ENCODE measurements around the gene MPND. TPM values are rescaled to one million over a fixed set of nuclear protein-coding genes. Genes with fewer than 3 reads are reported as not detected.

Gene MPND
- total RNA-seq, 1 experiment from 2014 or later: 22.6 TPM

DNA sequence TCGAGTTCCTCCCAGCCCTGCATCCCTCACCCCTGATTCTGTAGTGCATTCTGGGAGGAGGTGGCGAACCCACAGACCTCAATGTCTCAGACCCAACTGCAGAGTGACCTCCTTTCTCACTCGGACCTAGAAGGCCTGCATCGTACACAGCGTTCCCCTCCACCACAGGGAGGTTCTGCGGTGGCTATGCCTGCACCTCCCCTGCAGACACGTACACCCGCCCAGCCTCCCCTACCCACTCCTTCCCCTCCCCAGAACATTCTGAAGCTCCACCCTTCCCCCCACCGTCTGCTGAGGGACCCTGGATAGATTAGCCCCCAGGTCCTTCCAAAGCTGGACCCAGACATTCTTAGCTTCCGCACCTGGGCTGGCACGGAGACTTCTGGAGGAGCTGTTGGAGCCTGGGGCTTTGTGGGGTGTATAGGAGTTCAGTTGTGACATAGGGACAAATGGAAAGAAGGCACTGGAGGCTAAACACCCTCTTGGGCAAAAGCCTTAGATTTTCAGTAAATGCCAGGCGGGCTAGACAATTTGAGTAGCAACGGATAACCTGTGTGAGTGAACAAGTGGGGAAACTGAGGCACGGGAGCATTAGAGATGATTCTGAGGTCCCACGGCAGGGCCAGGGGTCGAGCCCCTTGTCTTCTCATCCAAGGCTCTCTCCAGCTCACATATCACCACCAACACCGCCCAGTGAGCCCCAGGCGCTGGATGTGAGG lies 39.4 kb upstream of the MPND start:
- ChIA-PET POLR2A (ENCODE audit: low non-redundant PET) (no interaction called here), CTCF (no interaction called here)
- DNase-seq (ENCODE audit: low spot score): no peak
- Histone ChIP-seq H3K4me3 (ENCODE audit: low read depth, low read length, poor library complexity, severe bottlenecking) (peak overlapping the region; percentile 46), H3K27me3 (replicated peaks; ENCODE audit: insufficient read depth, low read depth, low read length, poor library complexity) (no peaks in the 10 kb centered on the region), H3K4me1 (ENCODE audit: insufficient read depth, low read length, poor library complexity, severe bottlenecking) (no peaks in the 10 kb centered on the region), H3K9me3 (ENCODE audit: low read depth, low read length, poor library complexity, severe bottlenecking) (no peaks in the 10 kb centered on the region), H3K36me3 (ENCODE audit: insufficient read depth, low read length, poor library complexity, severe bottlenecking) (no peaks in the 10 kb centered on the region), H3K27ac (ENCODE audit: low read depth, low read length, poor library complexity, severe bottlenecking) (no peak overlapping the region)
- no peak for TF ChIP-seq EZH2 (IDR thresholded peaks at IDR 0.05; ENCODE audit: borderline replicate concordance, low read depth, low read length, poor library complexity, severe bottlenecking)
- TF ChIP-seq, protein P1, sequence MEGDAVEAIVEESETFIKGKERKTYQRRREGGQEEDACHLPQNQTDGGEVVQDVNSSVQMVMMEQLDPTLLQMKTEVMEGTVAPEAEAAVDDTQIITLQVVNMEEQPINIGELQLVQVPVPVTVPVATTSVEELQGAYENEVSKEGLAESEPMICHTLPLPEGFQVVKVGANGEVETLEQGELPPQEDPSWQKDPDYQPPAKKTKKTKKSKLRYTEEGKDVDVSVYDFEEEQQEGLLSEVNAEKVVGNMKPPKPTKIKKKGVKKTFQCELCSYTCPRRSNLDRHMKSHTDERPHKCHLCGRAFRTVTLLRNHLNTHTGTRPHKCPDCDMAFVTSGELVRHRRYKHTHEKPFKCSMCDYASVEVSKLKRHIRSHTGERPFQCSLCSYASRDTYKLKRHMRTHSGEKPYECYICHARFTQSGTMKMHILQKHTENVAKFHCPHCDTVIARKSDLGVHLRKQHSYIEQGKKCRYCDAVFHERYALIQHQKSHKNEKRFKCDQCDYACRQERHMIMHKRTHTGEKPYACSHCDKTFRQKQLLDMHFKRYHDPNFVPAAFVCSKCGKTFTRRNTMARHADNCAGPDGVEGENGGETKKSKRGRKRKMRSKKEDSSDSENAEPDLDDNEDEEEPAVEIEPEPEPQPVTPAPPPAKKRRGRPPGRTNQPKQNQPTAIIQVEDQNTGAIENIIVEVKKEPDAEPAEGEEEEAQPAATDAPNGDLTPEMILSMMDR (conservative IDR thresholded peaks at IDR 0.05; ENCODE audit: low read depth, low read length): no peak
- no TSS peak for BruUV-seq (replicated peaks)
- intact Hi-C loops (cut with micrococcal nuclease; ENCODE audit: unreplicated experiment): no loop called here

DNA sequence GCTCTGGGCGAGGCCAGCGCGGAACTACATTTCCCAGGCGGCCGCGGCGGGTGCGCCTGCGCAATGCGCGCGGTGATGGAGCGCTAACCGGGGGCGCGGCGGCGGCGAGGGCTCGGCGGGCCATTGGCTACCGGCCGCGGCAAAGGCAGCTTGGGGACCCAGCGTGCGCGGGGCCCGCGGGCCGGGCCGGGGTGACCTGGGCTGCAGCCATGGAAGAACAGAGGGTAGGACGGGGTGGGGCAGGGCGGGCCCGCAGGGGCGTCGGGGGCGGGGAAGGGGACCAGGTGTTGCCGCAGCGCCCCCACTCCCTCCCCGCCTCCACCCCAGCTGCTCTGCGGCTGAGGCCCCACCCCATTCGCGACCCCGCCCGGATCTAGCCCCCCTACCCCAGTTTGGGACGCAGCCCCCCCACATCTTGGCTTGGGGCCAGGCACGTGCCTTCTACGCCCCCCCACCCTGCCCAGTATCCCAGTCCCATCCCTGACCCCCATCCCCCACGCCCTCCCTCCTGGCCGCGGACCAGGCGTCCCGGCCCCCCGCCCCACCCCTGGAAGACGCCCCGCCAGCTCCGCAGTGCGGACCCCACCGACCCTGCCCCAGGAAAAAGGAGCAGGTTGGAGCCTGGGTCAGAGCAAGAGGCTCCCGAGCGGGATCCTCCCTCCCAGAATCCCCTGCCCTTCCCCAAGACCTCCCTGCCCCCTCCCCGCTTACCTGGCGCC lies 38.7 kb upstream of the MPND start, which contains the start of gene FSD1:
FSD1 (plus strand) TSS at position 61 of the 719 bp plus-strand sequence; CDS start at position 210, 149 bp downstream.
- Histone ChIP-seq H3K36me3 (ENCODE audit: insufficient read depth, low read length, poor library complexity, severe bottlenecking) (no peaks in the 10 kb centered on the region), H3K9me3 (ENCODE audit: low read depth, low read length, poor library complexity, severe bottlenecking) (no peaks in the 10 kb centered on the region), H3K27me3 (replicated peaks; ENCODE audit: insufficient read depth, low read depth, low read length, poor library complexity) (no peaks in the 10 kb centered on the region), H3K4me3 (ENCODE audit: low read depth, low read length, poor library complexity, severe bottlenecking) (peak within 1 kb of the TSS; percentile 46), H3K4me1 (ENCODE audit: insufficient read depth, low read length, poor library complexity, severe bottlenecking) (no peaks in the 10 kb centered on the region), H3K27ac (ENCODE audit: low read depth, low read length, poor library complexity, severe bottlenecking) (no peak within 1 kb of the TSS)
- intact Hi-C loops (cut with micrococcal nuclease; ENCODE audit: unreplicated experiment): no loop called here
- TF ChIP-seq, protein P1 (conservative IDR thresholded peaks at IDR 0.05; ENCODE audit: low read depth, low read length): no peak
- no peak for TF ChIP-seq EZH2 (IDR thresholded peaks at IDR 0.05; ENCODE audit: borderline replicate concordance, low read depth, low read length, poor library complexity, severe bottlenecking)
- POLR2A ChIA-PET (ENCODE audit: low non-redundant PET): no interaction called here
- no TSS peak for BruUV-seq (replicated peaks)
- peak; percentile 86 for DNase-seq (ENCODE audit: low spot score)
- CTCF ChIA-PET: no interaction called here

DNA sequence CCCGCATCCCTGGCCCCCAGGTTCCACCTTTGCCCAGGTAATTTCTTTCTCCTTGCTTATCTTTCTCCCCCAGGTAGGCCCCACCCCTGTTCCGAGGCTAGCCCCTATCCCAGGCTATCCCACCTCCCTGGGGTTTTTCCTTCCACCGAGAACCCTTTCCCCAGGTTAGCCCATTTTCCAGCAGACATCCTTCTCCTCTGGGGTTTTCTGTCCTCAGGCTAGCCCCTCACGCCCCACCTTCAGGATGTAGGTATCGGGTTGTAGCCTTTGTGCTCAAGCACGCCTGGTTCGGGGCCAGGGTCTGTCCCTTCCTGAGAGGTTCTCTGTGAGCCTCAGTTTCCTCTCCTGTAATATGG lies 38.1 kb upstream of the MPND start:
- H3K4me1 ChIP-seq (ENCODE audit: insufficient read depth, low read length, poor library complexity, severe bottlenecking): no peaks in the 10 kb centered on the region
- H3K36me3 ChIP-seq (ENCODE audit: insufficient read depth, low read length, poor library complexity, severe bottlenecking): no peaks in the 10 kb centered on the region
- ChIA-PET POLR2A (ENCODE audit: low non-redundant PET) (no interaction called here), CTCF (no interaction called here)
- H3K9me3 ChIP-seq (ENCODE audit: low read depth, low read length, poor library complexity, severe bottlenecking): no peaks in the 10 kb centered on the region
- H3K27ac ChIP-seq (ENCODE audit: low read depth, low read length, poor library complexity, severe bottlenecking): no peak overlapping the region
- no TSS peak for BruUV-seq (replicated peaks)
- intact Hi-C loops (cut with micrococcal nuclease; ENCODE audit: unreplicated experiment): no loop called here
- no peak overlapping the region for H3K4me3 ChIP-seq (ENCODE audit: low read depth, low read length, poor library complexity, severe bottlenecking)
- H3K27me3 ChIP-seq (replicated peaks; ENCODE audit: insufficient read depth, low read depth, low read length, poor library complexity): no peaks in the 10 kb centered on the region
- TF ChIP-seq, protein P1 (conservative IDR thresholded peaks at IDR 0.05; ENCODE audit: low read depth, low read length): no peak
- TF ChIP-seq EZH2 (IDR thresholded peaks at IDR 0.05; ENCODE audit: borderline replicate concordance, low read depth, low read length, poor library complexity, severe bottlenecking): no peak
- no peak for DNase-seq (ENCODE audit: low spot score)

All from A673 (cell line).